Measurements from ENCODE around the gene SYK. TPM values are rescaled to one million over a fixed set of nuclear protein-coding genes. Genes with fewer than 3 reads are reported as not detected.
A peak's percentile ranks its signal among the peaks of the same experiment; 100 is the strongest.

SYK gene
- total and polyA plus RNA-seq, 2 donors (not counting 1 experiment from before 2014, with no cell fraction given): 60.3 to 242 TPM

DNA sequence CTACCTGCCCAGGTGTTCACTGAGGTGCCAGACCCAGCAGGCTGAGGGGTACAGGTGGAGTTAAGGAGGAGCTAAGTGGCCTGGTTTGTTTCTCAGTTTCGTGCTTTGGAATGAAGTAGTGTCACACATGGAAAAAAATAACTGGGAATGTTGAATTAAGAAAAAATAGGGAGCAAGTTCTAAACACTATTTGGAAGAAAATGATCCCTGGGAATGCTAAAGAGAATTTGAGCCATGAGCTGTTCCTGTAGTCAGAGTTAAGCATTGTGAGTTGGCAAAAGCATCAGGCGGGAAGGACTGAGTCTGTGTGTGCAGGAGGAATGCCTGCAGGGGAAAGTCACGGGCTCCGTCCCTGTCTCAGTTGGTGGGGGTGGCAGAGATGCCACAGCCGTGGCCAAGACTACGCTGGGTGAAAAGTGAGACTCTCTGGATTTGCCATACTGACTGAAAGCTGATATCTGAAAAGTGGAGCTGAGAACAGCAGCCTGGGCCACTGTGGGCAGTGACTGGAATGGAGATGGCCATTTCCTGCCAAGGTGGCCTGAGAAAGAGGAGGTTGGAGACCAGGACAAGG, 37.0 kb downstream of the SYK start:
- Mint-ChIP-seq H3K4me3 (peak overlapping the region; percentile 47), H3K27ac (peak overlapping the region; percentile 87), H3K4me1 (peaks cover 62% of the 10 kb centered on the region), H3K27me3 (no peaks in the 10 kb centered on the region), H3K9me3 (ENCODE audit: insufficient read depth) (no peaks in the 10 kb centered on the region)
- no peak overlapping the region for H3K9ac ChIP-seq (ENCODE audit: low read length)
- H3K79me2 ChIP-seq (ENCODE audit: control insufficient read depth, insufficient read depth, low read length): peaks cover 95% of the 10 kb centered on the region
- peak overlapping the region in 1 of 2 donors; percentile 37 for H3K27ac ChIP-seq (ENCODE audit: low read length in 2 of 2)
- no peaks in the 10 kb centered on the region for H3K9me3 ChIP-seq (ENCODE audit: control extremely low read depth in 1 of 3, control insufficient read depth in 2 of 3, insufficient read depth in 1 of 3, low read length in 2 of 3)
- WGBS (ENCODE audit: insufficient coverage): 91% methylated on average over 6 of the region's 6 CpGs
- no peak for TF ChIP-seq EZH2 (IDR thresholded peaks at IDR 0.05; ENCODE audit: borderline replicate concordance, insufficient read depth, low read depth, low read length, poor library complexity, severe bottlenecking)
- TF ChIP-seq, protein P1, sequence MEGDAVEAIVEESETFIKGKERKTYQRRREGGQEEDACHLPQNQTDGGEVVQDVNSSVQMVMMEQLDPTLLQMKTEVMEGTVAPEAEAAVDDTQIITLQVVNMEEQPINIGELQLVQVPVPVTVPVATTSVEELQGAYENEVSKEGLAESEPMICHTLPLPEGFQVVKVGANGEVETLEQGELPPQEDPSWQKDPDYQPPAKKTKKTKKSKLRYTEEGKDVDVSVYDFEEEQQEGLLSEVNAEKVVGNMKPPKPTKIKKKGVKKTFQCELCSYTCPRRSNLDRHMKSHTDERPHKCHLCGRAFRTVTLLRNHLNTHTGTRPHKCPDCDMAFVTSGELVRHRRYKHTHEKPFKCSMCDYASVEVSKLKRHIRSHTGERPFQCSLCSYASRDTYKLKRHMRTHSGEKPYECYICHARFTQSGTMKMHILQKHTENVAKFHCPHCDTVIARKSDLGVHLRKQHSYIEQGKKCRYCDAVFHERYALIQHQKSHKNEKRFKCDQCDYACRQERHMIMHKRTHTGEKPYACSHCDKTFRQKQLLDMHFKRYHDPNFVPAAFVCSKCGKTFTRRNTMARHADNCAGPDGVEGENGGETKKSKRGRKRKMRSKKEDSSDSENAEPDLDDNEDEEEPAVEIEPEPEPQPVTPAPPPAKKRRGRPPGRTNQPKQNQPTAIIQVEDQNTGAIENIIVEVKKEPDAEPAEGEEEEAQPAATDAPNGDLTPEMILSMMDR (IDR thresholded peaks at IDR 0.05): no peak
- ATAC-seq (ENCODE audit: low read depth) (no peak), DNase-seq (no peak)
- intact Hi-C loops (cut with micrococcal nuclease): loop anchor here (2.0 kb wide), 1 partner anchor 64 kb away; no protein-coding TSS in a partner anchor
- ChIA-PET POLR2A (no interaction called here), CTCF (interaction anchor here (0.6 to 3.0 kb wide), 23 partner anchors 9 to 697 kb away, joined by 3 to 33 read pairs (median 6); partner anchors contain the start of gene SYK)
- H4K20me1 ChIP-seq (ENCODE audit: control insufficient read depth, insufficient read depth, low read length, poor library complexity, severe bottlenecking): peaks cover 88% of the 10 kb centered on the region
- H3K27me3 ChIP-seq (replicated peaks in 1 of 4; ENCODE audit: control extremely low read depth in 1 of 4, control insufficient read depth in 3 of 4, insufficient read depth in 4 of 4, low read length in 3 of 4): no peaks in the 10 kb centered on the region
- H3K4me2 ChIP-seq (replicated peaks; ENCODE audit: low read depth, low read length, poor library complexity, severe bottlenecking): peak overlapping the region; percentile 44
- peaks cover 3 to 70% of the 10 kb centered on the region in 2 experiments for H3K36me3 ChIP-seq (replicated peaks in 1 of 2; ENCODE audit: control extremely low read depth in 1 of 2, control insufficient read depth in 1 of 2, extremely low read depth in 1 of 2, insufficient read depth in 2 of 2, low read length in 1 of 2)
- H3K4me1 ChIP-seq (ENCODE audit: control insufficient read depth in 2 of 2, insufficient read depth in 2 of 2, low read length in 2 of 2): peaks cover 86 to 93% of the 10 kb centered on the region in 2 donors
- peak overlapping the region in 1 of 5 experiments; percentile 10 for H3K4me3 ChIP-seq (ENCODE audit: control extremely low read depth in 1 of 5, extremely low read depth in 1 of 5, insufficient read depth in 1 of 5, low read depth in 2 of 5, low read length in 4 of 5)
- no peak overlapping the region for H2AFZ ChIP-seq (ENCODE audit: insufficient read depth, low read depth, low read length, poor library complexity, severe bottlenecking)

GRCh38 chr9:90839183-90839728, 37.6 kb downstream of the SYK start:
- peaks cover 3 to 69% of the 10 kb centered on the region in 2 experiments for H3K36me3 ChIP-seq (replicated peaks in 1 of 2; ENCODE audit: control extremely low read depth in 1 of 2, control insufficient read depth in 1 of 2, extremely low read depth in 1 of 2, insufficient read depth in 2 of 2, low read length in 1 of 2)
- intact Hi-C loops (cut with micrococcal nuclease): loop anchor here (2.0 kb wide), 1 partner anchor 64 kb away; no protein-coding TSS in a partner anchor
- WGBS (ENCODE audit: insufficient coverage): 0% methylated on average over 3 of the region's 7 CpGs
- H3K9me3 ChIP-seq (ENCODE audit: control extremely low read depth in 1 of 3, control insufficient read depth in 2 of 3, insufficient read depth in 1 of 3, low read length in 2 of 3): no peaks in the 10 kb centered on the region
- peaks cover 56% of the 10 kb centered on the region for H3K4me1 Mint-ChIP-seq
- H3K4me2 ChIP-seq (replicated peaks; ENCODE audit: low read depth, low read length, poor library complexity, severe bottlenecking): peak overlapping the region; percentile 44
- H3K4me3 ChIP-seq (ENCODE audit: control extremely low read depth in 1 of 5, extremely low read depth in 1 of 5, insufficient read depth in 1 of 5, low read depth in 2 of 5, low read length in 4 of 5): peak overlapping the region in 1 of 5 experiments; percentile 10
- H3K79me2 ChIP-seq (ENCODE audit: control insufficient read depth, insufficient read depth, low read length): peaks cover 92% of the 10 kb centered on the region
- CTCF ChIA-PET: interaction anchor here (0.6 to 3.0 kb wide), 14 partner anchors 13 to 71 kb away, joined by 3 to 33 read pairs (median 6); partner anchors contain the start of gene SYK
- H3K4me3 Mint-ChIP-seq: peak overlapping the region; percentile 70
- POLR2A ChIA-PET: no interaction called here
- TF ChIP-seq, protein P1 (IDR thresholded peaks at IDR 0.05): no peak
- no peak for TF ChIP-seq EZH2 (IDR thresholded peaks at IDR 0.05; ENCODE audit: borderline replicate concordance, insufficient read depth, low read depth, low read length, poor library complexity, severe bottlenecking)
- H3K9me3 Mint-ChIP-seq (ENCODE audit: insufficient read depth): no peaks in the 10 kb centered on the region
- ATAC-seq (ENCODE audit: low read depth): peak; percentile 50
- H3K27ac ChIP-seq (ENCODE audit: low read length in 2 of 2): peak overlapping the region in 1 of 2 donors; percentile 38
- peaks cover 84% of the 10 kb centered on the region for H4K20me1 ChIP-seq (ENCODE audit: control insufficient read depth, insufficient read depth, low read length, poor library complexity, severe bottlenecking)
- H3K27ac Mint-ChIP-seq: peak overlapping the region; percentile 87
- no peaks in the 10 kb centered on the region for H3K27me3 Mint-ChIP-seq
- no peak overlapping the region for H3K9ac ChIP-seq (ENCODE audit: low read length)
- no peak overlapping the region for H2AFZ ChIP-seq (ENCODE audit: insufficient read depth, low read depth, low read length, poor library complexity, severe bottlenecking)
- DNase-seq: no peak
- peaks cover 80 to 87% of the 10 kb centered on the region in 2 donors for H3K4me1 ChIP-seq (ENCODE audit: control insufficient read depth in 2 of 2, insufficient read depth in 2 of 2, low read length in 2 of 2)
- H3K27me3 ChIP-seq (replicated peaks in 1 of 4; ENCODE audit: control extremely low read depth in 1 of 4, control insufficient read depth in 3 of 4, insufficient read depth in 4 of 4, low read length in 3 of 4): no peaks in the 10 kb centered on the region

All from B cell (primary cell).